Activated CD8-positive, alpha-beta memory T cell treated with anti-CD3 and anti-CD28 coated beads for 4 hours (primary cell): ENCODE results near the gene MINDY4B.
"Not testable (repeated sequence)": the region's sequence is repeated elsewhere in the genome, so short reads cannot be mapped to it uniquely, and the experiment has no call there.

ENCODE experiments used
- DNase-seq, 2 donors: peaks; one replicate each; pipeline ENCODE4 v3.0.0-alpha.2; 2020; ENCODE audit warnings: low read depth in 2 of 2

Gene MINDY4B

DNA sequence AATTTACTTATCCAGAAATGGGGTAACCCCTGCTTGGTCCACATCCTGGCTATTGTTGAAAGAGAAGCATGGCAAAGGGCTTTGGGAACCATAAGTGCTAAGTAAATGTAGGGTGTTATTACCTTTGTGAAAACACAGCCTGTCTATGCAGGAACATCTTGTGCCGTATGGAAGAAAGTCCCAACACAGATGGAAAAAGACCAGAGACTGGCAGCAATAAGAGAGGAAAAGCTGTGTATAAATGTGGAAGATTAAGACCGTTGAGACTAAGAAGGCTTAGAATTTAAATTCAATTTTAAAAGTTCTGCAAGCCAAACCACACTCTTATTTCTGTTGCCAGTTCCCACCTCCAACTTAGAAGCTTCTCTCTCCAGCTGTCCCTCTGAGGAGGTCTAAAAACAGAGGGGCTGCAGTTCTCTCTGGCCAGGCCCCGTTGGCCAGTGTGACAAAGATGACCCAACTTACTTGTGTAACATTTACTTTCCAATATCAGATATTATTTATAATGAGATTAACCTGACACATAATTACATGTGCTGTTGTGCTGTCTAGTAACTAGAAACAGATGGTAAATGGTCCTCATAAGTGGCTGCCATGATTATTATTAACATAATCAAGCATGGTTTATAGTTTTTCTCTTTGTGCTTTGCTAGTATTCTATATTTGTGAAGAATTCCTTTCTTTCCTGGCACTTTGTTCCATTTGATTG, 7.0 kb downstream of the MINDY4B start:
- no peak for DNase-seq

DNA sequence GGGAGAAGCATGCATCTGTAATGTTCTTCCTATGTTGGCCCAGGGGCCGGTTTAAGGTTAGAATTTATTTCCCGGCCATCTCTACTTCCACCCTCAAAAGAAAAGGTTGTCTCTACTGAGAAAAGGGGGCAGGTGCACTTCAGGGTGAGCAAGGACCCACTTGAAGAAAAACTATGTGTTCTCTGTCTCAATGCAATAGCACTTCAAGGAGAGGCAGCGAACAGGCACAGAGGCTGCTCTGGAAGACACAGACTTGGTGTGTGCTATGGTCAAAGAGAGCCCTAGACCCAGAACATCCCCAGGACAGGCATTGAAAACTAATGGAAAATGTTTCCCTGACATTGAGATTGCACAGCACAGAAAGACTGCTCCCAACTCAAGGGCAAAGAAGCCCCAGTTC, 7.6 kb downstream of the MINDY4B start:
- DNase-seq = no peak

DNA sequence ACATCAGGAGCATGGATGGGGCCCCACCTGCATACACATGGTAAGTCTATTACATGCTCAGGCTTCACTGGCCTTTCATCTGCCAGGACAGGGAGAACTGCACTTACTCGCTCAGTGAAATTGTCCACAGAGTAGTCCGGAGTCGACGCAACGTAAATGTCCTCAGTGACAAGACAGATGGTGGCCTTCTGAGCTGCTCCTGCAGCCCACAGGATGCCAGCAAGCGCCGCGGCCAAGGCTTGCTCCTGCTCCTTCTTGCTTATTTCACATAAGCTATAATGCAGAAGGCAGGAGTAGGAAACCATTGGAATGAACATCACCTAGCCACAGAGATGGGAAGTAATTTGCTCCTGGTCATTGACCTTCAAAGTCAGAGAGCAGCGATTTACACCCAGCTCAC, 14.4 kb downstream of the MINDY4B start:
- DNase-seq = no peak

DNA sequence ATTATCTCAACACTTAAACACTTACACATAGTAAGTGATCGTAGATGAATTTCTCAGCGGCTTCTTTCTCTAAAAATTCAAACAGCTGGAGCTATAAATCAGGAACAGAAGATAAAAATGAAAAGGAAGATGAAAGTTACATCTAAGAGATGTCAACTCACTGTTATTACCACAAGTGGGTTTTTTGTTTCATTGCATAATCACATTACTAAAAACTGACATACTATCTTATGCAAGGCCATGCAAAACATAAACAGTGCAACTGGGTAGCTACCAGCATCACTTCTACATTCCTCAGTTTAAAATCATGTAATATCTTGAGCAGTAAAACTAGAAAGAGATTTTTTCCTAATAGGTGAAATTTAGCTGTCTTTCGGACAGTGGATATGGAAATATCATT, 14.9 kb downstream of the MINDY4B start:
- no peak for DNase-seq

DNA sequence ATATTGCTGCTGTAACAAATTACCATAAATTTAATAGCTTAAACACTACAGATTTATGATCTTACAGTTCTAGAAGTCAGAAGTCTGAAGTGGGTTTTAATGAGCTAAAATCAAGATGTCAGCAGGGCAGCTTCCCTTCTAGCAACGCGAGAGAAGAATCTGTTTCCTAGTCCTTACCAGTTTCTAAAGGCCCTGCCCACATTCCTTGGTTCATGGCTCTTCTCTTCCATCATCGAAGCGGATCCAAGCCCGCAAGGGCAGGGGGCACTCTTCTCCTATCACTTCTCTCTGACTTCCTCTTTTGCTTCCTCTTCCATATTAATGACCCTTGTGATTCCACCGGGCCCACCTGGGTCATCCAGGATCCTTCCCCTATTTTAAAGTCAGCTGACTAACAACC, 16.1 kb downstream of the MINDY4B start:
- DNase-seq = no peak

DNA sequence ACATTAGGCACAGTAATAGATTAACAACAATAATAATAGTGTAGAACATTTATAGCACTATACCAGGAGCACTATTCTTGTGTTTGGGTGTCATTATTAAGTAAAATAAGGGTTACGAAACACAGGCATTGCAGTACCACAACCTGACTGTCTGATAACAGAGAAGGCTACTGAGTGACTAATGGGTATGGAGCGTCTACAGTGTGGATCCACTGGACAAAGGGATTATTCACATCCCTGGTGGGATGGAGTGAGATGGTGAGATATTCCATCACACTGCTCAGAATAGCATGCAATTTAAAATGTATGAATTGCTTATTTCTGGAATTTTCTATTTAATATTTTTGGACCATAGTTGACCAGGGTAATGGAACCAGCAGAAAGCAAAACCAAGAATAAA, 18.2 kb downstream of the MINDY4B start:
- no peak for DNase-seq

DNA sequence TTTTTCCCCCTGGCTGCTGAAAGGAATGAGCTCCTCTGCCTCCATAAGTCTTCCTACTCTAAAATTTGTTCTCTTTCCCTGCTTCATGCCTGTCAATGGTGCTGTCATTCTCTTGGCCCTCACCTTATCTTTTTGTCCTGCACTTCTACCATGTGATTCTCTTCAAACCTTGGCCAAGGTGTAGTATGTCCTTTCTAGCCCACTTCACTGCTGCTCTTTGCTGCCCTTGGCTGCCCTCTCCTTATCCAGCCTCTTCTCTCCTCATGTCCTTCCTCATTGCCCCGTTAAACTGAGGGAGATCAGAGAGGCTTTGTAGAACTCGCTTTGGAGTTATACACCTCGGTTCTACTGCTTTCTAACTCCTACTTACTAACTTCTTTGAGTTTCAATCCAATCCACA, 19.7 kb downstream of the MINDY4B start:
- no peak for DNase-seq

DNA sequence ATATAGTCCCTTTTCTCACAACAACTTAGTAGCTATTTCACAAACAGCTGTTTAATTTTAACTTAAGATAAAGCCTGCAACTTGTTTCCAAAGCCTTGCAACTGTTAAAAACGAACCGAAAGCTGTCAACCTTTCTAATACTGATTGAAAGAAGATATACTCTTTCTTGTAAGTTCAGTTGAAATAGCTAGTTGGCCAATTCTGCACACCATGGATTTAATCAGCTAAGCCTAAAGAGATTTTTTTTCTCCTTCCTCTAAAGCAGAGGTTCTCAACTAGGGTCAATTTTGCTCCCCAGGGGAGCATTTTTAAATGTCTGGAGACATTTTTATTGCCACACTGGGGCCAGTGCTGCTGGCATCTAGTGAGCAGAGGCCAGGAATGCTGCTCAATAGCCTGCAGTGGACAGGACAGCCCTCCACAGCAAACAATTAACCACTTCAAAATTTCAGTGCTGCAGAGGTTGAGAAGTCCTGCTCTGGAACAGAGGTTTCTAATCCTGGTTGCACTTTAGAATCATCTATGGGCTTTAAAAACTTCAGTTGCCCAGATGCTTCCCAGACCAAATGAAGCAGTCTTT, 26.2 kb downstream of the MINDY4B start:
- no peak for DNase-seq

DNA sequence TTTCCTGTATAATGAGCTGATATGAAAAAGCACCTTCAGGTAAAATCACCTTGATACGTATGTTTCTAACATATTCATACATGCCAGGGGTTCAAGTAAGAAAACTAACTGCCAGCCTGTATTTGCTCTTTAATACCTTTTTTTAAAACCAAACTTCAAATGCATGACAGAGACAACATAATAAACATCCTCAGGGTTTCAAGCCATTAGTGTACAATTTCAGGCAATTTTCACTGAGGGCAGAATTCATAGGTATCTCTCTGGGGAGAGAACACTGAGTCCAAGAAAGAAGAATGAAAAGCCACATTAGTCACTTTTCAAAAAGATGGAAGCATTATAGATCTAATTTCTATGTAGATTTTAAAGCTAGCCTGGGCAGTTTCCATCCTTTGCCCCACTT, 26.9 kb downstream of the MINDY4B start:
- no peak for DNase-seq

DNA sequence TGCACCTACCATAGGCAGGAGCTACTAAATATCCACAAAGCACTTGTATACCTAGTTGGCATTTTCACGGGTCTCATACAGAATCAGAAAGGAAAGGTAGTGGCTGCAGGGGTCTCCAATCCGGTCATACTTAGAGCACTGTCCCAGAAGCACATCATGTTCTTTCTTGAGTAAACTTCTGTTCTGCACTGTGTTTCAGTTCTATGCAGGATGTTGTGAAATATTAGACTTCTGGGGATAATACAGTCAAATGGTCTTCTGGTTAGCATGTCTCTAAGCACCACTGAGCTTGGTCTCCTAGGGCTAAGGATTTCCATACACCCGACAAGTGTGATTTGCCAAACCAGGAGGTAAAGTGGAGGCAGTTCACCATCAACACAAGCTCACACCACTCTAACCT, 27.9 kb downstream of the MINDY4B start:
- no peak for DNase-seq

DNA sequence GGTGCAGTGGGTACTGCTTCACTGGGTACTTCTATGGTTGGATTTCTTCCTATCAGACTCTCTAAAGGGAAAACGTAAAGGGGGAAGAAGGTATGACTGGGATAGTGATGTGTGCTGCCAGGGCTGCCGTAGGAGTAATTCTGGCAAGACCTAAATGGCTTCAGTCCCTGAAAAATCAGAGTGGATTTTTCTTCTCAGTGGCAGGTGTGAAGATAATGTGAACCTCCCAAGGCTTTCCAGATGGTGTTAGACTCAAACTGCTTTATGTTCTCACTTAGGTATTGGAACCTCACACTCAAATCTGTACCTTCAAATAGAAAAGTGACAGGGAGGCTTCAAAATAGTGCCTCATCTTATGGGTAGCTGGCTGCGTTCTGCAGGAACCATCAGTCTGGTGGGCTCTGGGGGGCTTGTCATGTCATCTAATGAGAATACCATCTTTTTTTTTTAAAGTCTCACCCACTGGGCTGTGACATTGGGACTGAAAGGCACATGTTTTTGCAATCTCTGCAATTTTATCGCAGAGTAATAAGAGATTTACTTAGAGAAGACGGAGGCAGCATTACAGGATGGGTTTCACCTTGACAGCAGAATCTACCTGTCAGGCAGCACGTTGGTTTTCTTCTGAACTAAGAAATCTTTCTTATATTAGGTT, 28.5 kb downstream of the MINDY4B start:
- DNase-seq = no peak

DNA sequence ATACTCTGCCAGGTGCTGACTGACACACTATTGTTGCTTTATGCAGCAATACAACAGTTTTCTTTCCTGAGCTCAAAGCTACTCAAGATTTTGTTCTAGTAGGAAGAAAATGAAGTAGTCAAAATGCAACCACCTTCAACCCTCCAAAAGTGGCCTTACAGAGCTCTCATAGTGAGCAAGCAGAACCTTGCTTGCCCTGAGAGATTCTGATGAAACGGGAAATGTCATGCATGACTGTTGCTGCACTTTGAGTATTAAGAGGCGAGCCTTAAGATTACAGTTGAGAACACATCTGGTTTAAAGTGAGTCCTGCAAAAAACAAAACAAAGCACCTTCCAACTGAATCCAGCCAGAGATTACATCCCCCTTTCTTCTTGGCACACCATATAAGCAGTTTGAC, 29.7 kb downstream of the MINDY4B start:
- no peak for DNase-seq

DNA sequence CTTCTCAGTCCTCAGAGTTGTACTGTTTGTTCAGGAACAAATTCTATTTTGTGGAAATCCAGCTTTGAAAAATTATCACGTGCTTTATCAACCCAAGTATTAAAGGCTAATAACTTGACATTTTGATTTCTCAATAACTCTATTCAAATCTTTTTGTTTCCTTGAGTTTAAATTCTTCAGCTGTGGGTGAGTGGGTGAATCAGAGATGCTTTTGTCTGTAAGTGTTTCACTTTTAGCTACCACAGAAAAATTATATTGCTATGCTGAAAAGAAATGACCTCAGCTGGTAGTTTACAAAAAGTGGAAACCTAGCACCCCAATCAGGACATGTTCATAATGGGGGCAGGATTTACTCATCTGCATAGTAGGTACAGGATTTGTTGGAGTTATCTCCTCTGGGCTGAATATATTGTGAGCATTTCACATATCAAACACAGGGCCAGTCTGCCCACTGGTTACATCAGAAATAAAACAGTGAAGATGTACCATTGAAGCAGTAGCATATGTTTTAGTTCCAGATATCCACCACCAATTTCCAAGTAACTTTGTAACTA, 30.5 kb downstream of the MINDY4B start:
- DNase-seq = no peak

DNA sequence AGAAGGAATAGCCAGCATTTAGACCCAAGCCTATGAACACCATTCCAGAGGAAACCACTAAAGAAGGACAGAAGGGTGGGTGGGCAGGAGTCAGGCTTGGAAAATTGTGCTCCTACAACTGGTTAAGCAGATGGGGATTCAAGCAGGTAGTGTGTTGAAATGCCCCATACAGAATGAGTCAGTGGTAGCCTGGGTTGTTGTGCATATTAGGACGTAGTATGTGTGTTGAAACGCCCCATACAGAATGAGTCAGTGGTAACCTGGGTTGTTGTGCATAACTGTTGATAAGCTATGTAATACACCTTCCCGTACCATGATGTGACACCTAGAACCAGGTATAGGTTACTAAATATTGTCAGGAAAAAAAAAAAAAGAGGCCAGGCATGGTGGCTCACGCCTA, 34.0 kb downstream of the MINDY4B start:
- no peak for DNase-seq

DNA sequence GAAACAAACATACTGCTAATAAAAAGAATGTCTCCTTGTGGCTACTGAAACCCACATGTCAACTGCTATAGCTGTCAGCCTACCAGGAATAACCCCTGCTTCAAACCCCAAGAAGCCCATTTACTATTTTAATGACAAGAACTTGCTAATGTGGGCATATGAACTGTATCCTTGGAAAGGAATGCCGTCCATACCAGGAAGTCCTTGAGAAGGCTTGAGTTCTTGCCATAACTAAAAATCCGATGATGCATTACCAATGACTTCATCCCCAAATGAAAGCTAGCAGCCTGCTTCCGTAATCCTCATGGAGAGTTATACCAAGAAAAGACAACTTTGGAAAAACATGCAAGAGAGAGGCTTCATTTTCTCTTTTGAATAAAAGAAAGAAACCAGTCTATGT, 34.8 kb downstream of the MINDY4B start:
- no peak for DNase-seq

DNA sequence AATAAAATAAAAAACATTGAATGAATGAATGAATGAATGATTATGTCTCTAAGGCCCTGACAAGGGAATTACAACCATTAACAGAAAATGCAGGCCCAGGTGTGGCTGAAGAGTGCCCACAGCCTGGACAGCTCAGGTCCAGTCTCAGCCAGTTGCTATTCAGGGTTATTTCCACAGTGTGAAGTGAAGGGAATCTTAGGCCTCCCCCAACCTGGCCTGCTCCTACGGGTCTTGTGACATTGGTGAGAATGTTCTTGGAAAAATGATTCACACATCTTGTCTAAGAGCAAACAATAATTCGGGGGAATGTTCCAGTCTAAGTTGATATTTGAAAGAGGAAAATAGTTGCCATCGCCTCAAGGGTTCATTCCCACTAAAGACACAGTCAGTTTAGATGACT, 37.0 kb downstream of the MINDY4B start:
- no peak for DNase-seq

DNA sequence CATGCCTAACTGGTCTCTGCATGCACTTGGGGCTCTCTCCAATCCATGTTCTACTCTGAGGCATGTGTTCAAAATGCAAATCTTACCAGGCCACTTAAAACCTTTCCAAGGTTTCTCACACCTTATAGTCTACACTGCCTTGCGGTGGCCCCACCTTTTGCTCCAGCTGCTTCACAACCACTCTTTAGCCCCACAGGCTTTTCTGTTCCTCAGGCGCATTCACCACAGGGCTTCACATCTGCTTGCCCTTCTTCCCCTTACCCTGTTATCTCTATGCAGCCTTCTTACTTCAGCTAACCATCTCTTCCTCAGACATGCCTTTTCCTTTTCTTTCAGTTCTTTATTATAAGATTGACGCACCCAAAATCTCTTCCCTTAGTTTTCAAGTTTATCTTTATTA, 37.8 kb downstream of the MINDY4B start:
- DNase-seq = no peak

DNA sequence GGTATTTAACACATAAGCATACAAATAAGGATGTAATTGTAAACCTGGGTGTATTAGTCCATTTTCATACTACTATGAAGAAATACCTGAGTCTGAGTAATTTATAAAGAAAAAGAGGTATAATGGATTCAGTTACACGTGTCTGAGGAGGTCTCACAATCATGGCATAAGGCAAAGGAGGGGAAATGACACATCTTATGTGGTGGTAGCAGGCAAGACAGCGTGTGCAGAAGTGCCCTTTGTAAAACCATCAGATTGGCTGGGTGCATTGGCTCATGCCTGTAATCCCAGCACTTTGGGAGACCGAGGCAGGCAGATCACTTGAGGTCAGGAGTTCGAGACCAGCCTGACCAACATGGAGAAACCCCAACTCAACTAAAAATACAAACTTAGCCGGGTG, 41.3 kb downstream of the MINDY4B start:
- DNase-seq = not testable (repeated sequence)

DNA sequence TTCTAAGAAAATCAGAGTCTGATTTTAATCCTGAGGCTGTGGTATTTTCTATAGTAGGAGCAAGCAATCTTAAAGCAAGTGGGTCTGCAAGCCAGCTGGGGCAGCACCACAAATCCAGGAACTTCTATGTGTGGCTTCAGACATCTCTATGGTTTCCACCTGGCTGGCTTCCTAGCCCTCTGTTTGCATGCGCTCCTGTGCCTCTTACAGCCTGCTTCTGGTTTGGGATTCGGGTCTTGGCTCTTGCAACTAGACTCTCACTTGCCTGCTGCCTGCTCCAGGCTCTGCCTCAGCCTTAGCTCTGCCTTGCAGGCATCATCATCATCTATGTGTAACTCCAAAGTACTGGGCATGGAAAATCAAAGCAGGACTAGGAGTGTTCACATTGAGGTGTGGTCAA, 43.4 kb downstream of the MINDY4B start:
- DNase-seq = no peak

DNA sequence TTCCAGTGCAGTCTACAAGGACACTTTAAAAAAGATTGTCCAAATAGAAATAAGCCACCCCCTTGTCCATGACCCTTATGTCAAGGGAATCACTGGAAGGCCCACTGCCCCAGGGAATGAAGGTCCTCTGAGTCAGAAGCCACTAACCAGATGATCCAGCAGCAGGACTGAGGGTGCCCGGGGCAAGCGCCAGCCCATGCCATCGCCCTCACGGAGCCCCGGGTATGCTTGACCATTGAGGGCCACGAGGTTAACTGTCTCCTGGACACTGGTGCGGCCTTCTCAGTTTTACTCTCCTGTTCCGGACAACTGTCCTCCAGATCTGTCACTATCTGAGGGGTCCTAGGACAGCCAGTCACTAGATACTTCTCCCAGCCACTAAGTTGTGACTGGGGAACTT, 47.3 kb downstream of the MINDY4B start:
- not testable (repeated sequence) for DNase-seq

DNA sequence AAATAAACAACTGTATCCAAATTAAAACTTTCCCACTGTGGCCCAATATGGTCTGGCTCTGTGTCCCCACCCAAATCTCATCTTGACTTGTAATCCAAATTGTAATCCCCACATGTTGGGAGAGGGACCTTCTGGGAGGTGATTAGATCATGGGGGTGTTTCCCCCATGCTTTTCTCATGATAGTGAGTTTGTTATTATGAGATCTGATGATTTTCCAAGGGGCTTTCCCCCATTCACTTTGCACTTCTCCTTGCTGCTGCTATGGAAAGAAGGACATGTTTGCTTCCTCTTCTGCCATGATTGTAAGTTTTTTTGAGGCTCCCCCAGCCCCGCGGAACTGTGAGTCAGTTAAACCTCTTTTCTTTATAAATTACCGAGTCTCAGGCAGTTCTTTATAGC, 55.0 kb downstream of the MINDY4B start:
- no peak for DNase-seq

DNA sequence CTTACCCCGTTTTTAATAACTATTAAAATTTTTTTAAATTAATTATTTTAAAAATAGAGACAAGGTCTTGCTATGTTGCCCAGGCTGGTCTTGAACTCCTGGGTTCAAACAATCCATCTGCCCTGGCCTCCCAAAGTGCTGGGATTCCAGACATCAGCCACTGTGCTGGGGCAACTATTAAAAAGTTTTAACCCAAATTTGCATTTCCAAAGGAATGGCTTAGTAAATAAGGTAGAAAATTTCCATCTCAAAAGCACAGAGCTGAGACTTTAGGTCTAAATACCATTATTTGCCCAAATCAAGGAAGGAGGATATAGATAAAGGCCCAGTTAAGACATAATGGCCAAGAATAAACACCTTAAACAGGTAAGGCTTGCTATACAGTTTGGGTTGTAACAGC, 56.4 kb downstream of the MINDY4B start:
- DNase-seq = no peak

DNA sequence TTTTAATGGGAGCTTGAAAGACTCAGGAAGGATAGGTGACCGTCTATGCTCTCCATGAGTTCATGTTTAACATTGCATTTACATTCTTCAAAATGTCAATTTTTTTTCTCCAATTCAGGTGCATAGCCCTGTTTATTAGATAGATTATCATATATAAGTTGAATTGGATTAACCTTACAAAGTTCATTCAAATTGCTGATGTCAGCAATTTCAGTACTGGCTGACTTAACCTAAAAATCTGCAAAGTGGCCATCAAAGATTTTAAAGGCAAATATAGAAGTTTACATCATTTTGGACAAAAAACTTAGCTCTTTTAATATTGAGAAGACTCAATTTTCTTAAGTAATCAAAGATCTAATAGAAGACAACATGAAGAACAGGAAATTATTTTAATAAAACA, 57.8 kb downstream of the MINDY4B start:
- no peak for DNase-seq
